NOMO-1 (cell line): ENCODE results near the gene PYGL.
"Not testable (repeated sequence)": the region's sequence is repeated elsewhere in the genome, so short reads cannot be mapped to it uniquely, and the experiment has no call there.

Source experiments
- DNase-seq, 2 experiments: peaks; one replicate each; lab custom pipeline; 2025; ENCODE audit not compliant: unreplicated experiment in 2 of 2; lab: John Stamatoyannopoulos, UW

The PYGL gene

DNA sequence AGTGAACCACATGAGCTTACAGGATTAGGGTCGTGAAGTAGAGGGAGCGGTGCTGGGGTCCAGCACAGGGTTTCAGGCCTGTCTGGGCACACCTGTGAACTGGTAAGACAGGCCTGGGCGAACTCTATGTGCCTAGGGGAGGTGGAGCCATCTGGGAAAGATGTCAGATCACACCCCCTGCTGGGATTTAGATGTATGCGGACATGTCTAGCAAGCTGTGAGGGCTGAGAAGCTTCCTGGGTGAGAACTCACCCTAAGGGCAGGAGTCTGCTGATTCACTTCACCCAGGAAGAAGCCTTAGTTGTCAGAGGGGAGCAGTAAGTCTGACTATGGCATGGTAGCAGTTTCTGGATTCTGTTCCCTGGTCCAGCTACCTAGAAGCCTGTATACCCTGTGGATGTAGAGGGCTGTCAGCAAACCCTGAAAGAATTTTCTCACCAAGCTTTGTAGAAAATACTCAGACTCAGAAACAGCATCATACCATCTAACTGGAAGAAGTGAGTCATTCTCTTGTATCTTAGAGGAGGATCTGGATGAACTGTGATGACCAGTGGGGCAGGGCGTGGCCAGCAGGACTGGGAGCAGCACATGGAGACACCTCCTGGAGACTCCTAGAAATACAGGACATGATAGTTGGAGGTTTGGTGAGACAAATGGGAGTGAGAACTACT is 11.2 kb upstream of the PYGL start:
- DNase-seq: peak; percentile 22 to 53

DNA sequence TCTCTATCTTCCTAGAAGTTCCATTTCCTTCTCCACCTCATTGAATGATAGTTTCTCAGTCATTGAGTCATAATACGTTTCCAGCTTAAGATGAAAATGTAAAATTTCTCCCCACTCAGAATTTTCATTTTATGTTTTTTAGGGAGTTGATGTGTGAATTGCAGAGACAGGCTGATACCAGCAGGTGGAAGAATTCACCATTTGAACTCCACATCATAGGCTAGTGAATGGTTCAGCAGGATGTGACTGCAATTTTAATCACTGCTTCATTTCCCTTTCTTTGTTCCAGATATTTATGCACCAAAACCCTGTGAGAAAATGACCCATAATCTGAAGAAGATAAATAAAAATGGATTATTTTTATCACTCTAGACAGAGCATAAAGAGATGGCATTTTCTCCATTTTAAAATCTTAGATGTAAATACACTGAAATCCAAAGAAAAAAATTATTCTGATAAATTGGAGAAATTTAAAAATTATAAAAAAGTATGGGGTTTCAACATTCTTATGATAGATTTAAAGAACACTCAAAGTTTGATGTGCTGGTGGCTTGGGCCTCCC is 10.6 kb upstream of the PYGL start:
- DNase-seq: peak in 1 of 2 experiments; percentile 70

DNA sequence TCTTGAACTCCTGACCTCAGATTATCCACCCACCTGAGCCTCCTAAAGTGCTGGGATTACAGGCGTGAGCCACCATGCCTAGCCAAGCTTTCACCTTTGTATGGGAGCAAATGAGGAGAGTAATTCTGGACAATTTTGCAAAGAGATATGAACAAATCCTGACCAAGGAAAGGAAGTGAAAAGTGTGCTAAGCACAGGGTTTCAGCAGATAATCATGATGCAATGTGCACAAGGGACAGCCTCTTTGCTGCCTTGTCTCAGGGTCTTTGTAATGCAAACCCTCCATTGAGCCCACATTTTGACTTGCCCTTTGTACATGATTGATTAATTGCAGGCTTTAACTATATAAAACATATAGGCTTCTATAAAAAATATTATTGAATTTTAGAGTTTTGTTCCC is 9.2 kb upstream of the PYGL start:
- peak; percentile 13 to 52 for DNase-seq

DNA sequence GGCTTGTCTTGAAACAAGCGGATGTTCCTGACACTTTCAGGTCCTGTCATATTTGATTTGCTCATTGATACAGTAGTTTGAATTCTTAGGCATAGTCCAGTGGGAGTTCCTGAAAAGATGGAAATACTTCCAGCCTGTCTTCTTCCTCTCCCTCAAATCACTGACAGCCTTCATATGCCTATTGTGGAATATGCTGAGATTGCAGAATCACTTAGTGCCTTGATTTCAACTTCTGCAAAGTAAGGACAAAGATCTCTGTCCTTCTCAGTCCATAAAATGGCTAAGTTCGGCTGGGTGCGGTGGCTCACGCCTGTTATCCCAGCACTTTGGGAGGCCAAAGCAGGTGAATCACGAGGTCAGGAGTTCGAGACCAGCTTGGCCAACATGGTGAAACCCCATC is 6.7 kb upstream of the PYGL start:
- DNase-seq: no peak

DNA sequence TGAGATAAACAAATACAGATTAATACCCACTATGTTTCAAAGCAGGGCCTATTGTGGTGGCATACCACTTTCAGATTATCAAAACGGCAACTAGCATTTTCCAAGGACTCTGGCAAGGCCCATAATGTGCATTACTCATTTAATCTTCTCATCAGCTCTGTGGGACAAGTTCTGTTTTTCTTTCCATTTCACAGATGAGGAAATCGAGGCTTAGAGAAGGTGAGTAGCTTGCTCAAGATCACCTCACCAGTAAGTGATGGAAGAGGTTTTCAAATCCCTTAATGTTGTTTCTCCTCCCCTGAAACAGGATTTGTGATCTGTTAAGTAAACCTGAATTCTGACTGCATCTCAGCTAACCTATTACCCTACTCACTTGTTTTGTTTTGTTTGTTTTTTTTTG is 3.9 kb upstream of the PYGL start:
- DNase-seq: no peak

DNA sequence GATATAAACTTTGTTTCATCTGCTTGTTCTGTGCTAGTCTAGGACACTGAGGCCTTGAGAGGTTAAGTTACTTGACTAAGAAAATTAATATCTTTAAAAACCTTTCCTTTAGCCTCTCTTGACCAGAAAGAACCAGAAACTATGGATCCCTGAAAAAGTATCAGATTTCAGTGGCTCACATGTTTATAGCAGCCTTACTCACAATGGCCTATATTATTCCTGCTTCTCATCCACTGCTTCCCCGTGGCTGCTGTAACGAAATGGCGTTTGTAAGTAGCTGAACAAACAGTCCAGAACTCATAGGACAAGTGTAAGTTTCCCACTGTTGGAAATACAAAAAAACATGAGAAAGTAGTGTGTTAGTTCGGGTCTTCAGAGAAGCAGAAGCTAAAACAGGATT is 3.2 kb upstream of the PYGL start:
- no peak for DNase-seq

DNA sequence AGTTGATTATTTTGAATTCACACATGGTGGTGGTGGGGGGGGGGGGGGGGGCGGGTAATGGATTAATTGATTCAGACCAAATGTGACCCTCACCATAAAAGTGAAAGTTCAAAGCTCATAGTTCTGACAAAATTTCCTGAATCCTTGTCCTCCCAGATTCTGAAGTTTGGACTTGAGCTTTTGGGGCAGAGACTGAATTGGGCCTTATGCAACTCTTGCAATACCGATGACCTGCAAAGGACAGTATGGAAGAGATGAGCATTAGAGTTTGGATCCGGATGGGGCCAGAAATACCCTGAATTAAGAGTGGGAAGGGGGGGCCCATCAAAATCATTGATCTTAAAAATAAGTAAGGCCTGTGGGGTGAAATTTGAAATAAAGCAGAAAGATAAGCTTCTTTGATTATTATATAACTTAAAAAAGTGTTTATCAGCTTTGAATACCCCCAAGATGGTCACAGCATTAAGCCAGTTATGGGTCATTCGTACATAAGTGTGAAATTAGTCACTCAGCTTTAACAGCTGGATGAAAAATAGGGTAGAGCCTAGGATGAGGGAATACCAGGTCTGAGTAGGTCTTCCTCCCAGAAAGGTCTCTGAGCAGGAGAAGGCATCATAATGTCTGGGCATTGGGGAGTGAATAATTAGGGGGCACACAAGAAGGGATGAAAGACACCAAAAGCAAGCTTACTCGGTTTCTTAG is 2.1 kb upstream of the PYGL start:
- DNase-seq: no peak

DNA sequence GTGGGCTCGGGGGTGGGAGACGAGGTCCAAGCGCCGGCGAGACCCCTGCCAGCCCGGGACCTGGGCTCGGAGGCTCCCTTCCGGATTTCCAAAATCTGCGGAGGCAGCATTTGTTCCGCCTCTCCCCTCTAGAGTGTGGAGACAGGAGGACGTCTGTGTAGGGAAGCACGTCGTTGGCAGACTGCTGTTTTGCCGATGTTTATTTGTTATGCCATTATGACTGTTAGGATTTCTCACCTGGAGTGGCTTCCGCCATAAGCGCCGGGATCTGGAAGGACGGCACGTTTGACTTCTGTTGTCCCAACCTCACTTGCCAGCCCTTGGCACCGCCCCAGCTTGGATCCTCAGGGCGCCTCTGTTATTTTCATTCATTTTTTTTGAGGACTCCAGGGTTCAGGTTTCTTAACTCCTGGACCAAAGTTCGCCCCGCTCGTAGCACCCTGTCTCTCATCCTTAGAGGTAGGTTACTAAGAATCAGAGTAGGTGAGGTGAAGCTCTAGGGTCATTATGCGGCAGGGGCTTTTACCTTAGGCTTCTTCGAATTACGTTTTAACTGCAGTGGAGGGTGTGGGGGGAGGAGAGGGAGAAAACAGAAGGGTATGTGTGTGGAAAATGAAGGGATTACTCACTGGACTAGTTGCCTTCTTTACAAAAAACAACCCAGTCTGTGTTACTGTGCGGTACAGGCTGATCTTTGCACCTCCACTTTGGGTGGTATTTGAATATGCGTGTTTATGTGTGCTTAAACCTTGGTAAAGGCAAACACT is 547 bp upstream of the PYGL start:
- DNase-seq: peak; percentile 26 to 59

DNA sequence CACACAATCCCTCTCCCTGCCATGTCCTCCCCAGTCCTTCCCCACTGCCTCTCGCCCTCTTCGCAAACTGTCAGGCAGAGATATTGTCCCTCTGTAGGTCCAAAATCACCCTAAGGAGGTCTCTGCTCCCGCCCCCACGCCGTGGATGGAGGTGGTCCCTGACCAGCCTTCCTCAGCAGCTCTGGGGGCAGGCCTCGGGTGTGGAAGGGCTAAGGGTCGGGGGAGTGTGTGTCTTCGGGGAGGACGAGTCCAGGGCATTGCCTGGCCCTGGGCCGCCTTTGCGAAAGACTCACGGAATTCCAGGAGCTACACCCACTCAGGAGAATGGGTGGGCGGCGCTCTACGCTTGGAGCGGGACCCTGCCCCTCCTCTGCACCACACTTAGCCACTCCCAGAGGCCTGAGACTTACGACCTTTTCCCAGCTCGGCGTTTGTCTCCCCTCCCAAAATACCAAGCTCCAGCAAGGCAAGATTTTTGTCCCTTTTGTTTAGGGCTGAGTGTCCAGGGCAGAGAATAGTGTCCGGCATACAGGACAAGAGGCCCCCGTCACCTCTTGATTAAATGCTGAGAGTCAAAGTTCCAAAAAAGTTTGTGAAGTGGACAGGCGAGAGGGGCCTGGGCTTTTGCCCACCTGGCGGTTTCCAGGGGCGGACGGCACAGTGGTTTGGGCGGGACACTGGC is 881 bp downstream of the PYGL start:
- no peak for DNase-seq

DNA sequence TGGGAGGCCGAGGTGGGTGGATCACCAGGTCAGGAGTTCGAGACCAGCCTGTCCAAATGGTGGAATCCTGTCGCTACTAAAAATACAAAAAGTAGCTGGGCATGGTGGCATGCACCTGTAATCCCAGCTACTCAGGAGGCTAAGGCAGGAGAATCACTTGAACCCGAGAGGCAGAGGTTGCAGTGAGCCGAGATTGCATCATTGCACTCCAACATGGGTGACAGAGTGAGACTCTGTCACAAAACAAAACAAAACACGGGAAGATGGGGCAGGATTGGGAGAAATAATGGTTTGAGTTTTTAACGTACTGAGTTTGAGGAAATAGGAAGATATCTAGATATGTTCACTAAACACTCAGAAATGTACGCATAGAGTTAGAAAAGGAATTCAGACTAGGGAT is 2.6 kb downstream of the PYGL start:
- DNase-seq: not testable (repeated sequence)

DNA sequence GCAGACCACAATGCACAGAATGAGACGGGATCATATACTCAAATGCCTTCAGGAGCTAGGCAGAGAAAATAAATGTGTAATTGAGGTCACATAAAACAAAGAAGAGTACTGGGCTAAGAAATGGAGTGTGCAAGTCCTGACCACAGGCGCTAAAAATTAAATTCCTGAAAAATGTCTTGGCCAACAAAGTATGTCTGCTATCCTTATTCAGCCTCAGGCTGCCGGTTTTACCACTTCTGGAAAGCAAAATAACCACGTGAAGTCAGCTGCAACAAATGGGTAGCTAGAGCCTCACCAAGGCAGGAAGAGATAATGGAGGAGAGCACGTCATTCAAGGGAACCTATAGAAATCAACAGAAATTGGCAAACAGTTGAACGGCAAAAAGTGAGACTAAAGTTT is 3.1 kb downstream of the PYGL start:
- no peak for DNase-seq

DNA sequence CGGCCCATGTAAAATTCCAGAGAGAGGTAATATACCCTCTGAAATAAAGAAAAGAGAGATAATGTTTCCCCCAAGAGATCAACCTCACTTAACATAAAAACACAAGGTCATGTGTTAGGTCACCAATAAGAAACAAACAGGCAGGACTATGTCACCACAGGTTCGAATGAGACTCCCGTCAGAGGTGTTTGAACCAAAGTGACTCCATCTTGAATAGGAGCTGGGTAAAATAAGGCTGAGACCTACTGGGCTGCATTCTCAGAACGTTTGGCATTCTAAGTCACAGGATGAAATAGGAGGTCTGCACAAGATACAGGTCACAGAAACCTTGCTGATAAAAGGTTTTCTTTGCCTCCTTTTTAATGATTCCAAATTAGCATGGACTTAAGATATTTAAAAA is 6.5 kb downstream of the PYGL start:
- DNase-seq: no peak

DNA sequence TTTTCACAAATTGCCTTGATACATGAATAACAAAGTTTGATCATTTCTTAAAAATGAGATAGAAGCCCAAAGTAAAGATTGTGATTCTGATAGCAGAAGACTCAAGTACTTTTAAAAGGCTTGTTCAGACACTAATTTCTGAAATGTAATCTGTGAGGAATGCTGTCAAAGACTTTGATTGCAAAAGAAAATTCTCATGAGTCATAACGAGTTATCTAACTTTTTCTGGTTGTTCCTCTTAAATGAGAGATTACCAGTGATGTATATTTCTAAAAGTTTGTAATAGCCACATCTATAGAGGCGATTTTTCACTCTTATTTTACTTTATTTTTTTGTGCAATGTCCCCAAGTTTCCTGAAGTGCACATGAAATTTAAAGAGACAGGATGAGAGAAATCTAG is 7.0 kb downstream of the PYGL start:
- DNase-seq: peak; percentile 27 to 87

DNA sequence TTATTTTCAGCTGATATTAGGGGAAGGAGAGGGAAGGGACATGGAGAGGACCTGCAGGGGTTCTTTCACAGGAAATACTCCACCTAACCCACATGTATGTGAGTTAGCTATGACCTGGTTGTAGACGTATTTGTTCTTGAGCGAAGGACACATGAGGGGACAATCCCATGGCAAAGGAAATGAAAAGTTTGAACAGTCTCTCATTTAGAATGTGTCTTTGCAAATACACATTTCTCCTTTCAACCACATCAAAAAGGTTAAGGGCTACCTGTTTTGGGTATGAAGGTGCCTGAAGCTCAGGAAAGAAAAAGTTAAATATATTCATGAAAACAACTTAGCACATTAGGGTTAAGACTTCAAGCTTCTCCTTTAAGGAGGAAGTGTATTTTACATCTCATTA is 7.4 kb downstream of the PYGL start:
- no peak for DNase-seq

DNA sequence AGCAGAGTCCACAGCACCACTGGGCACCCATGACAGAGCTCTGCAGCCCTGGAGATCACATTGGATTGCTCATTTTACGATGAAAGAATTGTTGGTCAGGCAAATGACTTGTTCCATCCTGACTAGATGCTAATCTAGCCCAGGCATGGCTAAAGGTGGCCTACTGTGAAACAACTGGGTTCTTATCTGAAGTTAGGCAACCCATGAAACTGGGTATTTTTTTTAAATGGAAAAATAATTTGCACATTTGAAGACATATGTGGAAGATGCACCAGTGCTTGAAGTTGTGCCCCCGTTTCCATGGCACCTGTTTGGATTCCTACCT is 8.3 kb downstream of the PYGL start:
- DNase-seq: no peak

DNA sequence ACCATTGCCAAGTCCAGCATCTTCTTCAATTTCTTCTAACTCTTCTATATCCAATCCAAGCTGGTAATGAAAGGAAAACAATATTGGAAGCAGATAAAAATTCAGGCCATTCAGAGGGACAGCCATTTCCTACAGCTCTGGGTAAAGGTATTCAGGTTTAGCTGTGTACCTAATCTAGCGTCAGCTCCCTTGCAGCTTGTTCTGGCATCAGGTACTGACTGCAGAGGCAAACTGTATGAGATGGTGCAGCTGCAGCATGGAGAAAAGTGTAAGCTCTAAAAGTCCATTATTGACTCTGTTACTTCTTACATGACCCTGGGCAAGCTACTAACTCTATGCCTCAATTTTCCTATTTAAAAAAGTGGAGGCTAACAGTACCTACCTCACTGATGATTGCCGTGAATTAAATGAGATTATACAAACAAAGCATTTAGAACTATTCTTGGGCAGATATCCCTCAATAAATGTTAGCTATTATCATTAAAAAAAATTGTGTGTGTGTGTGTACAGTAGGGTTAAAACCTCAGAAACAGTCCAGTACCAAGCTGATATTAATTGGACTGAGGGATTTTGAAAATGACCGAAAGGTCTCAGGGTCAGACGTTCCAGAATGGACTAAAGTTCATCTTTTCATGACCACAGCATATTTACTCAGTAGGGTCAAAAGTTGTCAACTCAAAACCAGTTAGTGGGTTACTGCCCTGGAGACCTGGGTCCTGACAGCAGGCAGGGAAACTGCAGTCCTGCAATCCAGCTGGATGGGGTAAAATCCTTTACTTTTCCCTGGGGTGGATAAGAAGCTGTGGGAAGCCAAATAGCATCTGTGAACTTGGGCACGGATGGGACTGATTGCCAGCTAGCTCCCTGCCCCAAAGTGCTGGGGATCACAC is 8.9 kb downstream of the PYGL start:
- no peak for DNase-seq

DNA sequence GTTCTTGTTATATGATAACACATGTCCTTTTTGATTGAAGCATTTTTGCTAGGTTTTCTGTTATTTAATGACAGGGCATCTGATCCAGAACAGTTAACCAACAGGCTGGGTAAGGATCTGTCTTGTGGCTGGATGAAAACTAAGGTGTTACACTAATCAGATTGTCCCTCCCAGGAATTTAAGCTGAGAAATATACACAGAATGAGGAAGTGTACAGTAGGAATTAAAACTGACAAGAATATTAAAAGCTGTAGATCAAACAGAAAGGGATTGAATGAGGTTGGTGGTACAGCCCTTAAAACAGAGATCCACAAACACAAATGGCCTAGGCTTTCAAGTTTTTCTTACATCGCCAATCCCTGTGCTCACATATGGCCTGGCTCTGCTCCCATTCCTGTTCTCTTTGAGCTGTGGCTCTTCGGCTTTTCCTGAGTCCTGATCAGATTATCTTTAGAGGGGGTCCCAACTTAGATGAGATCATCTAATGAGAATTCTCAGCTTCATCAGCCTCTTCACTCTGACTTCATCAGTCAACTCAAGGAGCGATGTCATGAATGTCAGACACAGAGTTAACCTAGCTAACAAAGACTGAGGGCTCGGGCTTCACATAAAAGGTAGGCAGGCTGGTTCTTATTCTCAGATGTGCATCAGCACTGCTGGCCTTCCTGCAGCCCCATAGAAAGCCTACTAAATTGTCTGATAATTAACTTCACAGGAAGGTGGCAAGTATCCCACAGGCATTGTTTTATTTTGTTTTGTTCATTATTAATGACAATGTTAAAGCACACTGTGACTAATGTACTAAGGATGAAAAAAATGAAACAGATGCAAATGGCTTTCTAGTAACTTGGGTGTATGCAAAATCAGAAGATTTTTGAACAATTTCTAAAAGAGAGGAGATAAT is 11.4 kb downstream of the PYGL start:
- DNase-seq: no peak

DNA sequence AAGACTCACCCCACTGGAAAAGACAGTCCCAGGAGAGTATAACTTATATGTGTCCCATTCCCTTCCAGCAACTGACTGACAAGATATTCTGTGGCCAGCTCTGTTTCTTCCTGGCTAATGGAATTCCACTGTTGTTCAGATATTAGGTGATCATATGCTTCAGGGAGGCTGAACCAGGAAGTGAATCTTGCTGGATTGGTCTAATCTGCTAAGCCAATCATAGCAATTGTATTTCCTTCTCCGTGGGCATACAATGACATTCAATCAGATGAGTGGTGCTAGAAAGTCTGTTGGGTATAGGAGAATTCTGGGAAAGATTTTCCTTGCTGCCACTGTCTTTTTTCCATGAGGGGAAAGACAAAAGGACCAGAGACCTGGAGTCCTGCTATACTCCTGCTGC is 12.1 kb downstream of the PYGL start:
- DNase-seq: no peak

DNA sequence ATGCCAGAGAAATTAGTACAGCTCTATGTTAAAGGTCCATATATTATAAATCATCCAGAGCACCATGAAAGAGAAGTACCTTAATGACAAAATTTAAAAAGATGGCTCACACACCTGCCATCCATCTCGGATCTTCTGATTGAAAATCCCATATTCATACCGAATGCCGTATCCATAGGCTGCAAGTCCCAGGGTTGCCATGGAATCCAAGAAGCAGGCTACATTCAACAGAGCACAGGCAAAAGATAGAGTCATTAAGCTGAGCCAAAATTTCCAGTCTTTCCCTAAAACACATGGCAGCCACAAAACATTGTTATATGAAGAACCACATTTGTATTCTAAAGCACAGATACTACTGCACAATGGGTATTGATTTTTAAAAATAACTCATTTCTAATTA is 12.7 kb downstream of the PYGL start:
- DNase-seq: no peak
